Activated CD4-positive, alpha-beta memory T cell treated with anti-CD3 and anti-CD28 coated beads, Interleukin-2, amount 10 ng/mL, durations not matched to agents 7 days and 5 days (primary cell): Measurements from ENCODE around the gene TTC33. TPM values are rescaled to one million over a fixed set of nuclear protein-coding genes. Genes with fewer than 3 reads are reported as not detected.

Experiments
- CTCF ChIA-PET: fragments of 350-600 bp; sonication (Branson Sonifier 250); formaldehyde crosslinking; loops from one replicate; lab custom pipeline; 2021; ENCODE audit warnings: antibody characterized with exemption, inconsistent platforms; lab: Charles Lee
- POLR2A ChIA-PET: fragments of 350-600 bp; sonication (Branson Sonifier 250); formaldehyde crosslinking; loops from one replicate; lab custom pipeline; 2021; ENCODE audit warnings: antibody characterized with exemption; lab: Charles Lee
- DNase-seq: peaks from one replicate; pipeline ENCODE4 v3.0.0-alpha.2; 2020
- H3K27ac Mint-ChIP-seq: one replicate; pipeline ENCODE4 v1.8.0; 2021; ENCODE audit warnings: mild to moderate bottlenecking, mixed read lengths
- H3K27me3 Mint-ChIP-seq: one replicate; pipeline ENCODE4 v1.8.0; 2021; ENCODE audit warnings: mixed read lengths
- H3K36me3 Mint-ChIP-seq: one replicate; pipeline ENCODE4 v1.8.0; 2021; ENCODE audit warnings: low read depth, mixed read lengths
- H3K4me1 Mint-ChIP-seq: one replicate; pipeline ENCODE4 v1.8.0; 2021; ENCODE audit warnings: mixed read lengths
- H3K4me3 Mint-ChIP-seq: one replicate; pipeline ENCODE4 v1.8.0; 2021; ENCODE audit warnings: mild to moderate bottlenecking, mixed read lengths
- H3K9me3 Mint-ChIP-seq: one replicate; pipeline ENCODE4 v1.8.0; 2021; ENCODE audit warnings: mixed read lengths
- total RNA-seq, 2 experiments: library from RNA; stranded (reverse); gene quantifications; one replicate each; pipeline ENCODE4 v1.2.3, GENCODE V29; 2021

Gene TTC33
- total RNA-seq, 2 experiments from 2014 or later, result 19.6 to 19.9 TPM

GRCh38 chr5:40681363-40682153 lies 74.2 kb downstream of the TTC33 start:
- peak overlapping the region; percentile 95 for H3K4me3 Mint-ChIP-seq
- H3K36me3 Mint-ChIP-seq, result peaks cover 59% of the 10 kb centered on the region
- DNase-seq, result peak; percentile 52
- CTCF ChIA-PET, result interaction anchor here (1.0 to 3.4 kb wide), 8 partner anchors 9 to 733 kb away, joined by 3 to 11 read pairs (median 4); no protein-coding TSS in a partner anchor
- H3K27me3 Mint-ChIP-seq, result no peaks in the 10 kb centered on the region
- peak overlapping the region; percentile 96 for H3K27ac Mint-ChIP-seq
- POLR2A ChIA-PET, result interaction anchor here (1.1 to 8.9 kb wide), 14 partner anchors 11 to 1479 kb away, joined by 3 to 145 read pairs (median 5); no protein-coding TSS in a partner anchor
- peaks cover 48% of the 10 kb centered on the region for H3K4me1 Mint-ChIP-seq
- no peaks in the 10 kb centered on the region for H3K9me3 Mint-ChIP-seq

- Mint-ChIP-seq H3K27ac (peak overlapping the region; percentile 96), H3K27me3 (no peaks in the 10 kb centered on the region), H3K4me1 (peaks cover 47% of the 10 kb centered on the region), H3K36me3 (peaks cover 52% of the 10 kb centered on the region), H3K9me3 (no peaks in the 10 kb centered on the region), H3K4me3 (peak overlapping the region; percentile 95)
- peak; percentile 61 for DNase-seq
- POLR2A ChIA-PET, result interaction anchor here (0.7 to 8.9 kb wide), 24 partner anchors 8 to 1478 kb away, joined by 3 to 145 read pairs (median 4); no protein-coding TSS in a partner anchor
- CTCF ChIA-PET, result interaction anchor here (1.0 to 3.4 kb wide), 9 partner anchors 10 to 296 kb away, joined by 3 to 11 read pairs (median 4); no protein-coding TSS in a partner anchor
Observed at GRCh38 chr5:40680741-40681362, 74.9 kb downstream of the TTC33 start.

GRCh38 chr5:40679913-40680681 lies 75.7 kb downstream of the TTC33 start, which contains the start of gene PTGER4:
Gene PTGER4, plus strand, starts transcription at chr5:40679915. Its CDS starts 1,079 bp downstream, at chr5:40680994.
- Mint-ChIP-seq H3K27ac (peak within 1 kb of the TSS; percentile 96), H3K4me3 (peak within 1 kb of the TSS; percentile 95), H3K27me3 (no peaks in the 10 kb centered on the region), H3K4me1 (peaks cover 47% of the 10 kb centered on the region), H3K9me3 (no peaks in the 10 kb centered on the region), H3K36me3 (peaks cover 45% of the 10 kb centered on the region)
- CTCF ChIA-PET, result interaction anchor here (1.1 to 3.4 kb wide), 6 partner anchors 10 to 295 kb away, joined by 3 to 11 read pairs (median 4); no protein-coding TSS in a partner anchor
- POLR2A ChIA-PET, result interaction anchor here (0.6 to 8.9 kb wide), 30 partner anchors 9 to 1485 kb away, joined by 3 to 145 read pairs (median 4); no protein-coding TSS in a partner anchor
- DNase-seq, result peak; percentile 52

DNA sequence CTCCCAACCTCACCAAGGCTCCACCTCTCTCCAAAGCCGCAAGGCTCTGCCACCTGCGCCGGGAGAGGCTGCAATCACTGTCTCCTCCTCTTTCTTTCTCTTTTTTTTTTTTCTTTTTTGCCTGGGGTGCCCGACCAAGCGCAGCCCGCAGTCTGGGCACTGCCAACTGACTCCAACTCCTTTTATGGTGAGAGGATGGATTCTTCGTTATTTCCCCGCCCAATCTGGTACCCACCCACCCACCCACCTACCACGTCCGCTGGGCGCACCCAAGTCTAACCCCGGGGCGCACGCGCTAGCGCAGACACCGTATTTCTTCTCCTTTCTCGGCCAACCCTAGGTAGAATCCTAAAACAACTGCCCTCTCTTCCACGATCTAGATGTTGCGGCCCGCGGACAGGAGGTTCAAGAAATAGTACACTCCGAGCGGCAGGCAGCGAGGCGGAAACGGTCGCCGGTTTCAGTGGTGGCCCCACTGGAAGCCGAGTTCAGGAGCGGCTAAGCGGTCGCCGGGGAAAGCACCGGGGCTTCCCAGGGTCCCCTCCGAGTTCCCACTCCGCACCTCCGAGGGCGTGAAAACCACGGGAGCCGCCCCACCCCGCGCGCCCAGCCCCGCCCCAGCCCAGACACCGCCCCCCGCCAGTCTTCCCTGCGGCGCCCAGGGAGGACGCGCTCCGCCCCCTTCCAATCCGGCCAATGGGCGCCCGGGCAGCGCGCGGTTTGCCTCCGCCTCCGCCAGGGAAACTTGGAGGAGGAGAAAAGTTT lies 76.4 kb downstream of the TTC33 start:
- POLR2A ChIA-PET, result interaction anchor here (0.6 to 8.9 kb wide), 25 partner anchors 9 to 1484 kb away, joined by 3 to 145 read pairs (median 4); no protein-coding TSS in a partner anchor
- peak overlapping the region; percentile 95 for H3K4me3 Mint-ChIP-seq
- H3K36me3 Mint-ChIP-seq, result peaks cover 44% of the 10 kb centered on the region
- no peaks in the 10 kb centered on the region for H3K9me3 Mint-ChIP-seq
- H3K4me1 Mint-ChIP-seq, result peaks cover 51% of the 10 kb centered on the region
- no peaks in the 10 kb centered on the region for H3K27me3 Mint-ChIP-seq
- peak; percentile 93 for DNase-seq
- CTCF ChIA-PET, result interaction anchor here (1.1 to 3.4 kb wide), 5 partner anchors 26 to 294 kb away, joined by 3 to 11 read pairs (median 4); no protein-coding TSS in a partner anchor
- H3K27ac Mint-ChIP-seq, result peak overlapping the region; percentile 96

- CTCF ChIA-PET, result interaction anchor here (1.0 to 3.4 kb wide), 3 partner anchors 251 to 273 kb away, joined by 3 to 11 read pairs (median 4); no protein-coding TSS in a partner anchor
- POLR2A ChIA-PET, result interaction anchor here (1.0 to 8.9 kb wide), 12 partner anchors 21 to 345 kb away, joined by 3 to 145 read pairs (median 12); no protein-coding TSS in a partner anchor
- DNase-seq, result no peak
- no peaks in the 10 kb centered on the region for H3K9me3 Mint-ChIP-seq
- no peaks in the 10 kb centered on the region for H3K27me3 Mint-ChIP-seq
- peaks cover 38% of the 10 kb centered on the region for H3K36me3 Mint-ChIP-seq
- peaks cover 51% of the 10 kb centered on the region for H3K4me1 Mint-ChIP-seq
- H3K4me3 Mint-ChIP-seq, result peak overlapping the region; percentile 95
- peak overlapping the region; percentile 96 for H3K27ac Mint-ChIP-seq
Observed at GRCh38 chr5:40678460-40679147, 77.2 kb downstream of the TTC33 start.

GRCh38 chr5:40678026-40678425 lies 77.7 kb downstream of the TTC33 start:
- POLR2A ChIA-PET, result interaction anchor here (0.6 to 7.1 kb wide), 10 partner anchors 7 to 425 kb away, joined by 3 to 51 read pairs (median 6); no protein-coding TSS in a partner anchor
- H3K27ac Mint-ChIP-seq, result peak overlapping the region; percentile 65
- DNase-seq, result no peak
- H3K4me1 Mint-ChIP-seq, result peaks cover 53% of the 10 kb centered on the region
- peak overlapping the region; percentile 55 for H3K4me3 Mint-ChIP-seq
- peaks cover 32% of the 10 kb centered on the region for H3K36me3 Mint-ChIP-seq
- H3K27me3 Mint-ChIP-seq, result no peaks in the 10 kb centered on the region
- no peaks in the 10 kb centered on the region for H3K9me3 Mint-ChIP-seq
- CTCF ChIA-PET, result interaction anchor here (0.6 to 1.3 kb wide), 3 partner anchors 10 to 272 kb away, joined by 3 to 5 read pairs (median 3); no protein-coding TSS in a partner anchor

DNA sequence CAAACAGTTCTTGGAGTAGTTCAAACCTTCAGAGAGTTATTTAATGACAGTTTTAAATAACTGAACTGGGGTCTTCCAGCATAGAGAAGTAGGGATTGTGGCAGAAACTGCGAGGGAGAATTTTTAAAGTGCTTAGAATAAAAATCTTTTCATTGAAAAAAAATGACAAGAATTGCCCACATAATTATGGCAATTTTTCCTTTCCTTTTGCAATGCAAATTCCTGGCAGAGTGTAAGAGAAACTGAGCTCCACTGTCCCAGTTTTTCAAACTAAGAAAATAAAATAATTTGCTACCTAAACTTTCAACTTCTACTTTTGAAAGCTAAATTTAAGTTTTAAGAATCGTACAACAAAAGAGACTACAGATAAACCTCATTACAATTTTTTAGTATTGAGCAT lies 78.3 kb downstream of the TTC33 start:
- H3K4me1 Mint-ChIP-seq, result peaks cover 58% of the 10 kb centered on the region
- no peaks in the 10 kb centered on the region for H3K9me3 Mint-ChIP-seq
- ChIA-PET CTCF (interaction anchor here (0.6 to 1.3 kb wide), 3 partner anchors 10 to 272 kb away, joined by 3 to 5 read pairs (median 3); no protein-coding TSS in a partner anchor), POLR2A (interaction anchor here (0.6 to 7.1 kb wide), 11 partner anchors 8 to 424 kb away, joined by 3 to 51 read pairs (median 5); no protein-coding TSS in a partner anchor)
- H3K4me3 Mint-ChIP-seq, result no peak overlapping the region
- H3K27me3 Mint-ChIP-seq, result no peaks in the 10 kb centered on the region
- no peak for DNase-seq
- H3K36me3 Mint-ChIP-seq, result peaks cover 26% of the 10 kb centered on the region
- H3K27ac Mint-ChIP-seq, result peak overlapping the region; percentile 67

GRCh38 chr5:40676613-40677343 lies 79.0 kb downstream of the TTC33 start:
- POLR2A ChIA-PET, result interaction anchor here (0.8 to 3.9 kb wide), 18 partner anchors 8 to 423 kb away, joined by 3 to 39 read pairs (median 4); no protein-coding TSS in a partner anchor

GRCh38 chr5:40675396-40676133 lies 80.2 kb downstream of the TTC33 start:
- ChIA-PET CTCF (interaction anchor here (0.7 to 1.5 kb wide), 3 partner anchors 10 to 509 kb away, joined by 3 read pairs; no protein-coding TSS in a partner anchor), POLR2A (interaction anchor here (0.7 to 3.9 kb wide), 19 partner anchors 10 to 290 kb away, joined by 3 to 39 read pairs (median 4); no protein-coding TSS in a partner anchor)
- peak overlapping the region; percentile 15 for H3K4me3 Mint-ChIP-seq
- peak overlapping the region; percentile 85 for H3K27ac Mint-ChIP-seq
- no peaks in the 10 kb centered on the region for H3K9me3 Mint-ChIP-seq
- peaks cover 66% of the 10 kb centered on the region for H3K4me1 Mint-ChIP-seq
- no peaks in the 10 kb centered on the region for H3K27me3 Mint-ChIP-seq
- peak; percentile 53 for DNase-seq
- H3K36me3 Mint-ChIP-seq, result peaks cover 7% of the 10 kb centered on the region

More at GRCh38 chr5:40676613-40677343, 79.0 kb downstream of the TTC33 start:
- Mint-ChIP-seq H3K4me1 (peaks cover 61% of the 10 kb centered on the region), H3K4me3 (peak overlapping the region; percentile 33), H3K27ac (peak overlapping the region; percentile 85), H3K9me3 (no peaks in the 10 kb centered on the region), H3K27me3 (no peaks in the 10 kb centered on the region), H3K36me3 (peaks cover 19% of the 10 kb centered on the region)
- no peak for DNase-seq
- CTCF ChIA-PET, result interaction anchor here (0.8 to 1.5 kb wide), 3 partner anchors 11 to 292 kb away, joined by 3 to 5 read pairs (median 3); no protein-coding TSS in a partner anchor
